NB4 (cell line): ENCODE results near the gene MYH10.

ENCODE experiments used
- CTCF ChIP-seq: IDR thresholded peaks from one replicate; pipeline ENCODE4 v1.5.1; 2012; ENCODE audit warnings: low read depth, low read length
- MAX ChIP-seq: IDR thresholded peaks from 2 replicates; pipeline ENCODE4 v1.6.1; 2011; ENCODE audit warnings: low read depth, low read length
- MYC ChIP-seq: IDR thresholded peaks from 2 replicates; pipeline ENCODE4 v1.6.1; 2011; ENCODE audit warnings: low read depth, low read length

GRCh38 chr17:8576559-8577294 lies 53.8 kb downstream of the MYH10 start:
- TF ChIP-seq CTCF: no peak
- no peak for TF ChIP-seq MYC
- TF ChIP-seq MAX: no peak
